ENCODE measurements around the gene COA3.

- no peak for TF ChIP-seq USF2 (IDR thresholded peaks at IDR 0.05)
- TF ChIP-seq CTCF (IDR thresholded peaks at IDR 0.05), result no peak
- TF ChIP-seq CEBPB (IDR thresholded peaks at IDR 0.05), result no peak
- no peak for TF ChIP-seq JUN (IDR thresholded peaks at IDR 0.05)
- TF ChIP-seq RFX5 (IDR thresholded peaks at IDR 0.05), result no peak
- TF ChIP-seq PBX3 (IDR thresholded peaks at IDR 0.05), result no peak
- TF ChIP-seq KDM1A (IDR thresholded peaks at IDR 0.05; ENCODE audit: low read depth), result no peak
- TF ChIP-seq PHF8 (IDR thresholded peaks at IDR 0.05; ENCODE audit: borderline replicate concordance, low read depth), result no peak
These were observed 6.4 kb upstream of the COA3 start for GRCh38 chr17:42804918-42805367.
